Sigmoid colon (tissue), 7 donors: ENCODE results near the gene CMSS1. TPM values are rescaled to one million over a fixed set of nuclear protein-coding genes. Genes with fewer than 3 reads are reported as not detected.
A peak's percentile ranks its signal among the peaks of the same experiment; 100 is the strongest.

Experiments
- DNase-seq: peaks from one replicate; pipeline ENCODE4 v3.0.0-alpha.2; 2019
- H3K27ac ChIP-seq, 4 donors: fragments of 200-600 bp; sonication (generic); one replicate each; pipeline ENCODE4 v1.5.1; 2016 to 2019; ENCODE audit warnings: mild to moderate bottlenecking in 1 of 4
- H3K27me3 ChIP-seq, 3 donors: fragments of 200-600 bp; sonication (generic); one replicate each; pipeline ENCODE4 v1.5.1; 2019; ENCODE audit warnings: mild to moderate bottlenecking in 1 of 3
- H3K36me3 ChIP-seq, 4 donors: fragments of 200-600 bp; sonication (generic); one replicate each; pipeline ENCODE4 v1.5.1; 2016 to 2019
- H3K4me1 ChIP-seq, 4 donors: fragments of 200-600 bp; sonication (generic); one replicate each; pipeline ENCODE4 v1.5.1; 2017 to 2019
- H3K4me3 ChIP-seq, 4 donors: fragments of 200-600 bp; sonication (generic); one replicate each; pipeline ENCODE4 v1.5.1; 2017 to 2019; ENCODE audit warnings: mild to moderate bottlenecking in 2 of 4, moderate library complexity in 1 of 4
- H3K9me3 ChIP-seq, 4 donors: fragments of 200-600 bp in 3 of 4; sonication (generic) in 3 of 4; one replicate each; pipeline versions ENCODE4 v1.5.1 to v1.6.1; 2013 to 2019
- CTCF ChIP-seq, 4 experiments: fragments of 450-650 bp in 3 of 4; fragments of 200-600 bp in 1 of 4; IDR thresholded peaks; one replicate each; pipeline ENCODE4 v1.5.1; 2016 to 2019; ENCODE audit warnings: antibody characterized with exemption in 4 of 4, mild to moderate bottlenecking in 3 of 4, moderate library complexity in 2 of 4
- EP300 ChIP-seq, 4 donors: sonication (generic); formaldehyde crosslinking; IDR thresholded peaks; one replicate each; pipeline ENCODE4 v1.6.1; 2017; ENCODE audit warnings: antibody characterized with exemption in 4 of 4
- POLR2A ChIP-seq, 2 donors: fragments of 450-650 bp; IDR thresholded peaks; one replicate each; pipeline ENCODE4 v1.6.1; 2016; ENCODE audit warnings: antibody characterized with exemption in 2 of 2, mild to moderate bottlenecking in 2 of 2, moderate library complexity in 2 of 2
- POLR2AphosphoS5 ChIP-seq, 4 donors: sonication (generic); formaldehyde crosslinking; IDR thresholded peaks; one replicate each; pipeline ENCODE4 v1.6.1; 2017; ENCODE audit warnings: antibody characterized with exemption in 4 of 4
- WGBS, 2 donors: extraction: QIAGEN DNeasy Blood & Tissue Kit; methylation state at CpG; one replicate each; pipeline ENCODE4 v1.1.7; 2013; 5-methylcytosine and 5-hydroxymethylcytosine counted together
- intact Hi-C: fragments of 100-400 bp; cut with DNase I; formaldehyde crosslinking; loops from one replicate; pipeline ENCODE4 v1.15.1; 2023
- polyA plus RNA-seq, 3 donors: library from polyadenylated mRNA; stranded (reverse); fragments of 200-250 nt; gene quantifications; one replicate each; pipeline ENCODE4 v1.2.3, GENCODE V29; 2013
- total RNA-seq, 4 donors: library from RNA; depleted of rRNA; stranded (reverse); fragments of >200 nt; gene quantifications; one replicate each; pipeline ENCODE4 v1.1.0, GENCODE V29; 2016
- donor health status: healthy with polysubstance abuse.
- donor health status: Bipolar disorder and iron deficiency.
- donor health status: healthy.

Gene CMSS1
- total and polyA plus RNA-seq, 7 donors = 6.0 to 19.4 (median 13.9) TPM

GRCh38 chr3:99864289-99864688 is 46.6 kb downstream of the CMSS1 start:
- peak overlapping the region; percentile 5 to 95 (median 92) for H3K27ac ChIP-seq
- peaks cover 0 to 97% (median 88%) of the 10 kb centered on the region in 4 donors for H3K4me1 ChIP-seq
- TF ChIP-seq POLR2A (IDR thresholded peaks at IDR 0.05) = no peak
- no peak for TF ChIP-seq CTCF (IDR thresholded peaks at IDR 0.05)
- TF ChIP-seq EP300 (IDR thresholded peaks at IDR 0.05) = no peak
- TF ChIP-seq POLR2AphosphoS5 (IDR thresholded peaks at IDR 0.05) = no peak
- H3K9me3 ChIP-seq = no peaks in the 10 kb centered on the region
- intact Hi-C loops = loop anchor here (5.0 kb wide), 2 partner anchors 63 to 178 kb away; no protein-coding TSS in a partner anchor
- peaks cover 0 to 25% (median 5%) of the 10 kb centered on the region in 4 donors for H3K36me3 ChIP-seq
- H3K27me3 ChIP-seq = no peaks in the 10 kb centered on the region
- WGBS, 2 donors = 96 to 98% methylated on average over 2 of the region's 2 CpGs
- DNase-seq = no peak
- no peak overlapping the region for H3K4me3 ChIP-seq

GRCh38 chr3:99865321-99865720 is 47.7 kb downstream of the CMSS1 start:
- 92 to 95% methylated on average over 1 of the region's 1 CpG for WGBS, 2 donors
- no peaks in the 10 kb centered on the region for H3K9me3 ChIP-seq
- peaks cover 0 to 25% (median 5%) of the 10 kb centered on the region in 4 donors for H3K36me3 ChIP-seq
- peaks cover 0 to 97% (median 88%) of the 10 kb centered on the region in 4 donors for H3K4me1 ChIP-seq
- peak overlapping the region; percentile 5 to 95 (median 92) for H3K27ac ChIP-seq
- no peaks in the 10 kb centered on the region for H3K27me3 ChIP-seq
- TF ChIP-seq POLR2A (IDR thresholded peaks at IDR 0.05) (no peak), CTCF (IDR thresholded peaks at IDR 0.05) (no peak), EP300 (IDR thresholded peaks at IDR 0.05) (no peak), POLR2AphosphoS5 (IDR thresholded peaks at IDR 0.05) (no peak)
- intact Hi-C loops = no loop called here
- no peak overlapping the region for H3K4me3 ChIP-seq
- no peak for DNase-seq

GRCh38 chr3:99866261-99866761 is 48.6 kb downstream of the CMSS1 start:
- H3K27me3 ChIP-seq = no peaks in the 10 kb centered on the region
- no peak for DNase-seq
- TF ChIP-seq EP300 (IDR thresholded peaks at IDR 0.05) (no peak), POLR2A (IDR thresholded peaks at IDR 0.05) (no peak), POLR2AphosphoS5 (IDR thresholded peaks at IDR 0.05) (no peak), CTCF (IDR thresholded peaks at IDR 0.05) (no peak)
- H3K36me3 ChIP-seq = peaks cover 0 to 25% (median 5%) of the 10 kb centered on the region in 4 donors
- intact Hi-C loops = no loop called here
- WGBS, 2 donors = 19 to 33% methylated on average over 3 of the region's 3 CpGs
- H3K27ac ChIP-seq = peak overlapping the region; percentile 90 to 95 (median 93)
- H3K4me1 ChIP-seq = peaks cover 0 to 98% (median 89%) of the 10 kb centered on the region in 4 donors
- H3K9me3 ChIP-seq = no peaks in the 10 kb centered on the region
- H3K4me3 ChIP-seq = no peak overlapping the region

- H3K36me3 ChIP-seq = peaks cover 0 to 16% (median 2%) of the 10 kb centered on the region in 4 donors
- peaks cover 0 to 98% (median 88%) of the 10 kb centered on the region in 4 donors for H3K4me1 ChIP-seq
- 73 to 88% methylated on average over 3 of the region's 3 CpGs for WGBS, 2 donors
These were observed 50.1 kb downstream of the CMSS1 start for GRCh38 chr3:99867594-99868310.

More at GRCh38 chr3:99867594-99868310, 50.1 kb downstream of the CMSS1 start:
- peak overlapping the region; percentile 90 to 95 (median 93) for H3K27ac ChIP-seq
- no peak for DNase-seq
- H3K9me3 ChIP-seq = no peaks in the 10 kb centered on the region
- H3K27me3 ChIP-seq = no peaks in the 10 kb centered on the region
- H3K4me3 ChIP-seq = no peak overlapping the region
- intact Hi-C loops = no loop called here
- TF ChIP-seq EP300 (IDR thresholded peaks at IDR 0.05) = no peak
- no peak for TF ChIP-seq CTCF (IDR thresholded peaks at IDR 0.05)
- no peak for TF ChIP-seq POLR2A (IDR thresholded peaks at IDR 0.05)
- TF ChIP-seq POLR2AphosphoS5 (IDR thresholded peaks at IDR 0.05) = no peak
